ENCODE results near the gene APOM.

The APOM gene

DNA sequence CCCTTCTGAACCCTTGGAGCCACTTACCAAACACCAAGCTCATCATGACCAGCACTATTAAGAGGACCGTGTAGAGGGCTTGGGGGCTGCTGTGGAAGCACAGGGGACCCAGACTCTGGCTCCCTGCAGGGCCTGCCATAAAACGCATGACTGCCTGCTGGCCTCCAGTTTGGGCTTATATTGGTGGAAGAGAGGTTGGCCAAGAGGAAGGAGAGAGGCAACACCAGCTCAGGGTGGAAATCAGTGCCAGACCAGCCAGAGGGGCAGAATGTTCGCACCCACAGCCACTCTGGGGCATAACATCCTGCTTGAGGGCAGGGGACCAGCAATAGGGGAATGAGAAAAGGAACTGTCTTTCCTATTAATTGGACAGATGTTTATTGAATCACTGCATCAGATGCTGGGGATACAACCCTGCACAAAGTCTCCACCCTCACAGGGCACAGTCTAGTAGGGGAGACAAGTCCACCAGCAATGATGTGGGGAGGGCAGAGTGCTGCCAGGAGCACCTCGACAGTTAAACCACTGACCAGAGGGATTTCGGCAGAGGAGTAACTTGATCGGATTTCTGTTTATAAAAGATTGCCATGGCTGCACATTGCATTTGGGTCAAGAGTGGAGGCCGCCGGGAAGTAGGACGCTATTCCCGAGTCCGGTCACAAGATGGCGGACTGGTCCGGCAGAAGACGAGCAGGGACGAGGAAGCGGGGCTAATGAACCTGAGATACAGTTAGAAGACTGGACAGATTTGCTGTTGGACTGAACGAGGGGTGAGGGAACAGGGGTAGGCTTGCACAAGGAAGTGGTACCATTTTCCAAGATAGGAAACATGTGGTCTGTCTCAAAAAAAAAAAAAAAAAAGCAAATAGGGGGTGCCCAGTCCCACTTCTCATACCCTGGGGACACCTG is 24.8 kb downstream of the APOM start, which contains the start of gene LY6G5C:
Gene LY6G5C, minus strand, starts transcription at position 842 of the 909 bp plus-strand sequence. Its CDS starts 694 bp downstream, at position 148.
- peak; percentile 32 for DNase-seq (ENCODE audit: low read depth)

DNA sequence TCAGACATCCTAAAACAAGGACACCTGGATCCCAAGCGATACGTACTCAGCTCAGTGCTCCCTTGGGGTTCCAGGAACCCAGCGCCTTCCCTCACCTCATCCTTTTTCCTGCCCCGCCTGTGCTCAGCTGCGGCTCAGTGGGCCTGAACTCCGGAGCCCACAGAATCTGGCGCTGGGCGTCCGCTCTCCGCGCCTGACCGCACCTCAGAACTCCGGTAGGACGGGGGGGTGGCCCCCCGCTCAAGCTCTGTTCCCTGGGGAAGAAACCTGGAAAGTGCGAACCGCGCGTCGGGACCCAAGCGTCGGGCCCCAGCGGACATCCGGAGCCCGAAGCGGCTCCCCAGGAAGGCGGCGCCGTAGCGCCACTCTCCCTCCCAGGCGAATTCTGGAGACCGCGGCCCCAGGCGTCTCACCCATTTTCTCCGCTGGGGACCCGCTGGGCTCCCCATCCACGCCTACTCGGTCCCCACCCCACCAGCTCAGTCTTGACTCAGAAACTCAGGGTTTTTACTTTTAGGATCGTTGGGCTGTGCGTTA is 25.5 kb downstream of the APOM start:
- no peak for DNase-seq (ENCODE audit: low read depth)

DNA sequence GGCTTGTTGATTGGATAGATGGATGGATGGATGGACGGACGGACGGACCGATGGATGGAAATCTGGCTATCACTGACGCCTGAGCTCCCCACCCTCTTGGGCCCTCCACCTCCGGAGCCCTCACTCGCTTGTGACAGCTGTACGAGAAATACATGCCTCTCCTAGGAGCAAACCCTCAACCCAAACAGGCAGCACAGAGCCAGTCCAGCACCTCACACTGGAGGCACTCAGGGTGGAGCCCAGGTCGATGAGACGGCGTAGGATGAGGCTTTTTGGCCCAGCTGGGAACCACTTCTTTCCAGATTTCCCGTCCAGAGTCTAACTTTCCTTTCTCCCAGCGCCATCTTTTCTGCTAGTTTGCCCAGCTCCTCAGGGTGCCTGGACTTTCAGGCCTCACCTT is 27.9 kb downstream of the APOM start:
- no peak for DNase-seq (ENCODE audit: low read depth)

DNA sequence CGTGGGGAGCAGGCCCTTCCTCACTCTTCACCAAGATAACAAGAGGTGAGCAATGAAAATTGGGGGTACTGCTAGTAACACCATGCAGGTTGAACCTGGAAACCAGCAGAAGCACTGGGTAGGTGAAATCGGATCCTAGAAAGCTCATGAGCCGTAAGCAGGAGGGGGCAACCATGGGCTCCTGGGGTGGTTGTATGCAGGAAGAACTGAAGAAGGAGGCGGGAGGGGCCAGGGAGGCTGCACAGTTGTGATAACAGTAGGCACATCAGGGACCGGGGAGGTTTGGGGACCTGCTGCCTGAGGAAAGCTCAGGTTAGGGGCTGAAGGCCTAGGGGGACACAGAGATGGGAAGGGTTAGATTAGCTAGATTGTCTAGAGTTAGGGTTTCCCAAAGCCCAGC is 30.8 kb downstream of the APOM start:
- no peak for DNase-seq (ENCODE audit: low read depth)

DNA sequence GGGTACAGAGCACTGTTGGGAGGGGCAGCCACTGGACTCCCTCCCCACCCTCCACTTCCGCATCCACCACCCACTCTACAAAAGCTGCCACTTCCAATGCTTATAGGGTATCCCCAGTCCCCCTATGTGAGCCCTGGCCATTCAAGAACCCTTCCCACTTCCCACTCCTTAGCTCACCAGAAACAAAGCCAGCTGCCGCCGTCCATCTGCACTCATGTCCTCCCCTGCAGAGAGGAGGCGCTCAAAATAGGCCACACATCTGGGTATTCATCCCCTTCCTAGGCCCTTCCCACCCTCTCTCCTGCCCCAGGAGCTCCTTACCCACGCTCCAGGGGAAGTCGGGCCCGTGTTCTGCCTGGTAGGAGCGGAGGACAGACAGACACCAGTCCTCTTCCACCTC is 31.6 kb downstream of the APOM start:
- DNase-seq (ENCODE audit: low read depth), result no peak

DNA sequence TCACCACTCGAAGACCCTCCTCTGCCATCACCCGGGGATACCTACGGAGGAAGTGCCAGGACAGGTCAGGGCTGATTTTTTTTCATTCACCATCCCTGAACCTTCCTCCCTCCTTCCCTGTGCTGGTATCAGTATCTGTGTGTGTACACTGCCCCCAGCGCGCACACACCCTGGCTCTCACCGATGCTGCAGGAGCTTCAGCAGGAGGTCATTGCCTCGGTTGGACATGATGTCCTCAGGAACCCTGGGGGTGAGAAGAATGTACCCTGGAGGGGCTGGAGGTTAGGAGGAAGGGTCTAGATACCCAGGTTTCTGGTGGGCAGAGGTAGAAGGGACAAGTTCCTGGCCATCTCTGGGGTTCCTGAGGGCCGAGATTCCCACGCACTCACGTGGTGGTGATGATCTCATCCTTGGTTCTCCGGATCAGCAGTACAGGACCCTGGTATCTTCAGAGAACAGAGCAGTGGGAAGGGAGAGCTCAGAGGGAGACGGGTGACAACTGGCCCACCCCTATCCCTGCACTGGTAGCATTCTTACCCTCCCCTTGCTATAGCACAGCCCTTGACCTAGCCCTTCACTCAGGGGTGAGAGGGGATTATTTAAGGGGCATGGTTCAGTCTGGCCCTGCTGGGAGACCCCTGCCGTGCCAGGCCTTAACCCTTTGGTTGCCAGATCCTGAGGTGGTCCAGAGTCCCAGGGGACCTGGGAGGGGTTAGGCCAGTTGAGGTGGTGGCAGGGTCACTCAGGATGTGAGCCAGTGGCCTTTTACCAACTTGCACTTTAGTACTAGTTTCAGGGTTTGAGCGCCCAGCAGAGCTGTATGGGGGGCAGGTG is 32.4 kb downstream of the APOM start:
- no peak for DNase-seq (ENCODE audit: low read depth)

DNA sequence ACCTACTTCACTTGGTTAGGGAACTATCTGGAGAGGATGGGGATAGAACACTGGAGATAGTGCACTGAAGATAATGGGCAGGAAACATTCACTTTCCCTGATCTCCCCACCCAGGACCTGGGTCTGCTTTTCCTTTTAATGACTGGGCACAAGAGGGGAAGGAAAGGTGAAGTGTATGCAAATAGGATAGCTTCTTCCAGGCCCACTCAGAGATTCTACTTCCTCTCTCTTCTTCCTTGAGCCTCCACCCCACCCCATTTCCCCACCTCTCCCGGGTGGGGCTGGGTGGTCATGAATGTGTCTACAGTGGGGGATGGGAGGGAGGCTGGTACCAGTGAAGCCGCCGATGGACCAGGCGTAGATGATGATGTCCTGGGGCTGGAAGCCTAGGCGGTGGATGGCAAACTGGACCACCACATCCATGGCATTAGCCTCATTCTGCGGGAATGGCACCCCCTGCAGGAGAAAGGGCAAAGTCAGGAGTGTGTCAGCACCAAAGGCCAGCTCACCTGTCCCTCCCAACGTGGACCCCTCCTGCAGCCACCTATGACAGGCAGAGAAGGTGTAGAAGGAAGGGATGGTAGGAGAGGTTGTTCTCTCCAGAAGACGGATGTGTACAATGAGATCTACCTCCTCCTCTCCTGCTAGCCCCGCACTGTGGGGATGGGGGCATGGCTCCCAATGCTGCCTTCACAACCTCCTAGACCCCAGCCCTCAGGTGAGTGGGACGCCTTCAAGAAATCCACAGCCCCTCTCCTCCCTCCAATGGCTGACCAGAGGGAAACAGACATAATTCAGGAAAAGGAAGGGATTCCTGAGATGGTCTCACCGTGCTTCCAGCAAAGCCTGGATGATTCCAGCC is 33.8 kb downstream of the APOM start:
- DNase-seq (ENCODE audit: low read depth), result no peak

DNA sequence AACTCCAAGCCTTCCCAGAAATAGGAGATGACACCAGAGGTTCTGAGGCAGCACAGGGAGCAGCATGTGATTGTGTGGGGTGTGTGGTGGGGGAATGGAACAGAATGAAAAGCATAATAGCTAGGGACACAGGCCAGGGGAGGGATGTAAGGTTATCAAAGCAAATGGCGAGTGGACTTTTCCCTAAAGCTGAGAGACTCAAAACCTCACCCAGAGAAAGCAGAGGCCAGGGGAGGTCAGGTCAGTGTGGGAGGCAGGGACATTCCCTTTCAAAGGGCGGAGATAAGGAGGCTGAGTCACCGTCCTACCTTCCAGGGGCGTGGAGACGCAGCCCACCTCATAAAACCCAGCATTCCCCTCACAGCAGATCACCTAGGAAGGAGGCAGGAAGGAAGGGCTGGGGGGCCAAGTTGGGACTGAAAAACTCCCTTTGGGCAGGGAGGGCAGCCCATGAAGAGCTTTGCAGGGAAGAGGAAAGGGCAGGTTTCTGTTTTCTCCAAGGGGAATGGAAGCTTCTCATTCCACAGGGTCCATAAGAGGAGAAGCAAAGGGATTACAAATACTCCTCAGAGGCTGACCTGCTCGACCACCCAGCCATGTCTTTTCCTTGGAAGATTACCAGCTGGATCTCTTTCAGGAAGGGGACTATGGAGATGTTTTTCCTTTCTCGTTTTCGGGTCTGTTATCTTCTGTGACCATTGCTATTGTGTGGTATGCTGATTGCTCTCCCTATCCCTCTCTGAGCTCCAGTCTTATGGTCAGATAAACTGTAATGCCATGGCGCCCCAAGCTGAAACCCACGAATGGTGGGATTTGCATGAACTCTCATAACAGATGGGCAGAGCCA is 34.8 kb downstream of the APOM start:
- DNase-seq (ENCODE audit: low read depth), result no peak

DNA sequence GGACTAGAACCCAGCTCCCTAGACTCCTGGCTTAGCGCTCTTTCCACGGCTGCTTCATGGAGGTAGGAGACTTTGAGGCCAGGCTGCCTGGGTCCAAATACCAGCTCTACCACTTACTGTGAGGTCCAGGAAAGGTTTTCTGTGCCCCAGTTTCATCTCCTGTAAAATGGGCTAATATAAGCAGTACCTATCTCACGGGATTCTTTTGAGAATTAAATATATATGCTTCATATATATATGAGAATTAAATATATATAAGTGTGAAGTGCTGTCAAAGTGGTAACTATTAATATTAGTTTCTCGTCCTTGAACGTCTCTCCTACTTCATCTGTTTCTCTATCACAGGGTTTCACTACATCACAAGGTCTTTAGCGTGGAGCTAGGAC is 35.4 kb downstream of the APOM start:
- DNase-seq (ENCODE audit: low read depth), result no peak

DNA sequence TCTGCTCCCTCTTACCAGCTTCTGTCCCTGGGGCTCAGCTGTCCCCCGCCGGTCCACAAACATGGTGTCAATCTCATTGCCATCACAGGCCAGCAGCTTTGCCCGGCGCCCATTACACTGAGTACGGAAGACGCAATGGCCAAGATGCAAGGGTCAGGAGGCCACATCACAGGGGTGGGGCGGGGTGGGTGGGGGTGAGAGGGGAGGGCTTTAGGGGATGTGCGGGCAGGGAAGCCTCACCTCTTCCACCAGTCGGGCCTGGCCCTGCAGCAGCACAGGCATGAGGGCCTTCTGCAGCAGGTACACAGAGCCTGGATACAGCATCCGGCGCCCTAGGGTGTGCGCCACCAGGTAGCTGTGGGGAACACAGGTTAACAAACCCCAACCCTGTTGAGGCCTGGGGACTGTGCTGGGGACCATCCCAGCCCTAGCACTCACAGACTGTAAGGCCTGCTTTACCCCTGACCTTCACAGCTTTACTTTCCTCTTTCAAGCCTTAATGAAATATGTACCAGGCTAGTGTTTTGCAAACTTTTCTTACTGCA is 35.9 kb downstream of the APOM start:
- no peak for DNase-seq (ENCODE audit: low read depth)

DNA sequence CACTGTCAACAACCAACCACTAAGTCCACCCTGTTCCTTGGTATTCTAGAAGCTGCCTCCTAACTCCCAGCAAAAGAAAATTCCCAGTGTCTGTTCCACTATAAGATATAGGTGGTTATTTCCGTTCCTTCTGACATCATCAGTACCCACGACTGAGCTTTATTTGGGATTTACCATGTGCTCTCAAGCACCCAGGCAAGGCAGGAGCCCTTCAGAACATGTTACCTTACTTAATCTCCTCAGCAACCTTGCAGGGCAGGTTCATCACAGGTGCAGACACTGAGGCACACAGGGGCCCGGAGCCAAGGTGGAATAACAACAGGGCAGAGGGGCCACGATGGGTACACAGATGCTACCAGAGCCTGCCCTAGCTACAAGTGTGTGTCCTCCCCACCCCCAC is 36.7 kb downstream of the APOM start:
- no peak for DNase-seq (ENCODE audit: low read depth)

DNA sequence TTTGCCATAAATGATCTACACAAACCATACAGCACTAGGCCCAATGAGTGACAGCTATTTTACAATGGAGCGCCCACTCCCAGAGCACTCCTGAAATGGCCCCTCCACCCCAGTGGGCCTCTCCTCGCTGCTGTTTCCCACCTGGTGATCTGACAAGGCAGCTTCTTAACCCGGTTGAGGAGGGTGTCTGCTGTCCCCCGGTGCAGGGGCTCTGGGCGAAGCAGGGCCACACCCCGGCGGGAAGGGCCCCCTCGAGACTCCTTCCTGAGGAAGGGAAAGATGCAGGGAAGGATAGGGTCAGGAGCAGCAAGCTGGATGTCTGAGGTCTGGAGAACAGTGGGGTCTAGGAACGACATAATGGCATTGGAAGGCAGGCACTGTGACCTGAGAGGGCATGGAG is 37.2 kb downstream of the APOM start:
- DNase-seq (ENCODE audit: low read depth), result no peak

DNA sequence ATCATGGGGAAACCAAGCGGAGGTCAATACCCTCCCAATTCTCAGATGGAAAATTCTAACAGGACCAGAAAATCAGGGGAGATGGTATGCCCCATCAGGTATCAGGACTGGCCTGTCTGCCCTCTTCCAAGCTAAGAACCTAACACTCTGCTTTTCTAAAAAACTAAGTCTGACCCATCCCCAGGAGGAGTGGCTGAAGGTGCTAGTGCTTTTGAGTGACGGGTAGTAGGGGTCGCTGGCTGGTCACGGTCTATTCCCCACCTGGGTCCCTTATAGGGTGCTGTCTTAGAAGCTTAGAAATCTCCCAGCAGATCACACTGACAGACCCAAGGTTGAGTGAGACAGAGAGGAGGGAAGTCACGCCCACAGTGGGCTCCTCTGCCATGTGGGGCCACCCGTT is 37.8 kb downstream of the APOM start:
- no peak for DNase-seq (ENCODE audit: low read depth)

DNA sequence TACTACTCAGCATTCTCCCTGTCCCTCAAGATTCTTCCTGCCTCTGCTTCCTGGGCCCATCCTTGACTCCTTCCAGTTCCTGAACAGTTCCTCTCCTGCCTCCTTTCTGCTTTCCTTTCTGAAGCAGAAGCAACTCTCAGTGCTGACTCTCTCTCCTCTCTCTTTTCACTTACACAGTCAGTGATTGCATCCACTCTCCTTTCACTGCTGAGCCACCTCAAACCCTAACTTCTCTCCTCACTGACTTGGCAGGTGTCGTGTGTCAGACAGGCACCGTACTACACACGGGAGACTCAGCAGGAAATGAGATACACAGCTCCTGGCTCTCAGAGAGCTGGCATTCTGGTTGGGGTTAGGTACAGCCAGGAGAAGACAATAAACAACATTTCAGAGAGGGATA is 41.9 kb downstream of the APOM start:
- DNase-seq (ENCODE audit: low read depth), result no peak

DNA sequence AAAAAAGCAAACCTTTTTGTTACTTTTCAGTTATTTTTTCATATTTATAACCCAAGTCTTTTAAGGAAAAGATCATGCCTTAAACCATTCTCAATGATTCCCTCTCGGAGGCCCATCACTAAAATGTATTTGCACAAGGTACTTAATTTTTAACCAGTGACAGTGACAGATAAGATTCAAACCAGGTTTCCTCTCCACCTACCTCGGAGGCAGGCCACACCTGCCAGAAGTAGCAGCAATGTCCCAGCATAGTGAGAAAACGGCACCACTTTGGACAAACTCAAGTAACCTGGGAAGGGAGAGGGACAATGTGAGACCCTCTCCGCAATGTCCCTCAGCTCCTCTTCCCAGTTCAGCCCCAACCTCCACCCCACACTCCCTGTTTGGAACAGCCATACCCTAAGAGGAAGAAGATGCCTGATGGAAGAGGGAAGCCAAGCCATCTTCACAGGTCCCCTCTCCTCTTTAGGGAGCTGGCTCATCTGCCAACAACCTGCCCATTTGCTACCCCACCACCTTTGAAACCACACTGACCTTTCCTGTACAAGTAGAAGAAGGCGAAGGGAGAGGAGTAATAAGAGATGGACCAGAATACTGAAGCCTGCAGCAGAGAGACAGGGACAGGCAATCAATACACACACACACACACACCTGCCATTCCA is 45.2 kb downstream of the APOM start:
- no peak for DNase-seq (ENCODE audit: low read depth)

DNA sequence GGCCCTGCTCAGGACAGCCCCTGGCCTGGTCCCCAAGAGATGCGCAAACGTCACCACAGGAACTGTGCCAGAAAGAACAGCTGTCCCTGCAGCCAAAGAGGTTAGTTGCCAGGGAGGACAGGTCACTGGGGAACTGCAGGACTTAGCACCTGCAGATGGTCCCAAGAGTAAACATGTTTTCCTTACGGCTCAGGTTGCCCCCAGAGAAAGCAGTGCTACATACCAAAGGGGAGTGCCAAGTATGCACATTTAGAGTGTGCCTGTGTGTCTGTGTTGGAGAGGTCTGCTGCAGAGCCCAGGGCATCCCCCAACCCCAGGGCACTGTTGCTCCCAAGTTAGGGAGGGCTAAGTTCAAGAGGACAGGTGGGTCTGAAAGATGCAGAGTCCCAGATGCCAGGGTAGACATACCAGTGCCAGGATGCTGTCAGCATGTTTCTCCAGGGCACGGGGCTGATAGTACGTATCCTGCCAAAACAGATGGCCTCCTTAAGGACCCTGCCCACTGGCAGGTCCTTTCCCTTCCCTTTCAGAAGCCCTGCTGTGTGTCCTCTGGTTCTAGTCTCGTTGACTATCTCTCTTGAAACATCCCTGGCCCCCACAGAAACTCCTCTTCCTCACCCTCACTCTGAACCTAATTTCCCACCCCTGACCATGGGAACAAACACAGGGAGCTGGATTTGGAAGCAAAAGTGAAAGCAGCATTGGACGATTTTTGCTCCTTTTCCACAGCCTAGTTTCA is 46.1 kb downstream of the APOM start:
- no peak for DNase-seq (ENCODE audit: low read depth)

DNA sequence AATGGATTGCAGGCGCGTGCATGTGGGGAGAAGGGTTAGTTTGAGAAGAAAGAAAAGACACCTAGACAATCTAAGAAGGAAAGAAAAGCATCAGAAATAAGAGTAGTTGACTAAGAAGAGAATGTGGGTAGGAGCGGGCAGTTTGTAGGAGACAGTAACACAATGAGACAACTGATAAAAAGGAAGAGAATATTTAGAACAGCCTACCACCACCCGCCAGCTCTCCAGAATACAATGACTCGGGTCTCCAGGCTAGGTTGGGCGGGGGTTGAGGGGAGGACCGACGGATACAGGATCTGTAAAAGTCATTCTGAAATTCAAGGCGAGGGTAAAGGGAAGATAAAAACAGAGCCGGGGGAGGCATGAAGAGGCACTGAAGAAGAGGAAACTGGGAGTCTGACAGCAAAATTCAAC is 46.7 kb downstream of the APOM start:
- DNase-seq (ENCODE audit: low read depth), result no peak

DNA sequence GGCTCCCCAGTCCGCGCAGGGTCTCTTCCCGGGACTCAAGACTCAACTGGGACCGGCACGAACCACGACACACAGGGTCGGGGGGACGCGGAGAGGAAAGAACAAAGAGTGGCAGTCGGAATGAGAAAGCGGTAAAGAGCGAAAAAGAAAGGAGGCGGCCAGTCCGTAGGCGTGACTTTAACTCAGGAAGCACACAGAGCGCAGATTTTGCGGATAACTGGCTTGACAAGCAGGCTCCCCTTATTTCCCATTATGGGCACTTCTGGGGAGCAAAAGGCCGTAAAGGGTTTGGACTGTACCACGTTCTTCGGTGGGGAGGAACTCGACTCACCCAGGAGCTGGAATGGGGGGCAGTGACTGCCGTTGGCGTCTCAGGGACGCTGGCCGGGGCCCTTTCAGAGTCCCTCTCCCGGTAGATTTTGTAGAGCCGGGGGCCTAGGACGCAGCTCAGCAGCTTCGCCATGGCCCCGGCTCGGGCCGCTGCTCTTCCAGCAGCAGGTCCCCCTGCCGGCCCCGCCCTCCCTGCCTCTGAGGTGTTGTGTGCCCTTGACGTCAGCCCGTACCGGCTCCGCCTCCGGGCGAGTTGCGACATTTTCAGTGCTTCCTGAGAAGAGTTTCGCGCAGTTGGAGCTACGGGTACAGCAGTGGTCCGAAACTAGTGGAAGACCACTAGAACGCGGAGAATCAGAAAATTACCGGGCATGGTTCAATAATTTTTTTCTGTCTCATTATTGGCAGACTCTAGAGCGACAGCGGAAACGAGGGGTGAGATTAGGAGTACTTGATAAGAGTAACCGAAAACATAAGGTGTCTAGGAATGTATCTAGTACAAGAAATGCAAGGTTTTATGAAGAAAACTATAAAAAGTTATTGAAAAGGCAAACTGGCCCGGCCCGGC is 47.4 kb downstream of the APOM start, which contains the start of gene ABHD16A:
Gene ABHD16A, minus strand, starts transcription at position 506 of the 898 bp plus-strand sequence. Its CDS starts 43 bp downstream, at position 463.
- peak; percentile 94 for DNase-seq (ENCODE audit: low read depth)
